SK-N-SH (cell line): ENCODE data around the gene VAMP1. TPM values are rescaled to one million over a fixed set of nuclear protein-coding genes. Genes with fewer than 3 reads are reported as not detected.
A peak's percentile ranks its signal among the peaks of the same experiment; 100 is the strongest.

Source experiments
- CTCF ChIA-PET: fragments of 300-600, 350-600 bp; formaldehyde crosslinking; extraction: SDS; loops from one replicate; lab custom pipeline; 2021; lab: Yijun Ruan, JAX
- POLR2A ChIA-PET: fragments of 350-600 bp; sonication (Branson Sonifier 250); formaldehyde crosslinking; extraction: SDS; loops from one replicate; lab custom pipeline; 2020; ENCODE audit warnings: antibody characterized with exemption, inconsistent platforms; lab: Yijun Ruan, JAX
- DNase-seq: peaks from one replicate; pipeline ENCODE4 v3.0.0; 2012
- H2AFZ ChIP-seq: fragments of 200-600 bp; sonication (generic); 2 replicates; pipeline ENCODE4 v1.8.1; 2016; ENCODE audit warnings: antibody characterized with exemption, mild to moderate bottlenecking, low read depth
- H3F3A ChIP-seq: fragments of 200-600 bp; sonication (generic); replicated peaks from 2 replicates; pipeline ENCODE3; 2016; ENCODE audit warnings: antibody characterized with exemption, mild to moderate bottlenecking; ENCODE audit not compliant: insufficient read depth
- H3K27ac ChIP-seq, 2 experiments: fragments of 200-500 bp in 1 of 2; fragments of 200-600 bp in 1 of 2; sonication (Bioruptor generic) in 1 of 2; sonication (generic), shearing (Covaris generic) in 1 of 2; 2 replicates each; pipeline versions ENCODE4 v1.5.1 to v1.6.1; 2014 to 2016; ENCODE audit warnings: low read depth in 2 of 2, inconsistent platforms in 1 of 2, low read length in 1 of 2, mild to moderate bottlenecking in 1 of 2, mixed read lengths in 1 of 2
- H3K27me3 ChIP-seq: fragments of 200-600 bp; sonication (generic), shearing (Covaris generic); 2 replicates; pipeline ENCODE4 v1.6.1; 2016; ENCODE audit warnings: mixed run types; ENCODE audit not compliant: insufficient read depth
- H3K36me3 ChIP-seq, 2 experiments: fragments of 200-500 bp in 1 of 2; fragments of 200-600 bp in 1 of 2; sonication (Bioruptor generic) in 1 of 2; sonication (generic) in 1 of 2; replicated peaks in 1 of 2; 2 replicates each; pipeline versions ENCODE3 to v1.5.1; 2014 to 2016; ENCODE audit warnings: low read length in 1 of 2, mild to moderate bottlenecking in 1 of 2; ENCODE audit not compliant: insufficient read depth in 2 of 2, control insufficient read depth in 1 of 2
- H3K4me1 ChIP-seq, 2 experiments: fragments of 200-500 bp in 1 of 2; fragments of 200-600 bp in 1 of 2; sonication (Bioruptor generic) in 1 of 2; sonication (generic), shearing (Covaris generic) in 1 of 2; 2 replicates each; pipeline versions ENCODE4 v1.5.1 to v1.6.1; 2014 to 2016; ENCODE audit warnings: low read depth in 1 of 2, low read length in 1 of 2, mixed run types in 1 of 2; ENCODE audit not compliant: insufficient read depth in 2 of 2, control insufficient read depth in 1 of 2
- H3K4me2 ChIP-seq: fragments of 200-600 bp; sonication (generic), shearing (Covaris generic); 2 replicates; pipeline ENCODE4 v1.6.1; 2017; ENCODE audit warnings: mixed run types
- H3K4me3 ChIP-seq, 2 experiments: fragments of 200-500 bp in 1 of 2; fragments of 200-600 bp in 1 of 2; sonication (Bioruptor generic) in 1 of 2; sonication (generic), shearing (Covaris generic) in 1 of 2; 2 replicates each; pipeline versions ENCODE4 v1.5.1 to v1.8.1; 2014 to 2016; ENCODE audit warnings: low read depth in 2 of 2, inconsistent platforms in 1 of 2, low read length in 1 of 2, mild to moderate bottlenecking in 1 of 2, mixed read lengths in 1 of 2, moderate library complexity in 1 of 2
- H3K79me2 ChIP-seq: fragments of 200-600 bp; sonication (generic); 2 replicates; pipeline ENCODE4 v1.8.1; 2017; ENCODE audit warnings: mild to moderate bottlenecking; ENCODE audit not compliant: insufficient read depth
- H3K9ac ChIP-seq: fragments of 200-600 bp; sonication (generic); 2 replicates; pipeline ENCODE4 v1.6.1; 2017; ENCODE audit warnings: mixed run types
- H3K9me2 ChIP-seq: fragments of 200-600 bp; sonication (generic); 2 replicates; pipeline ENCODE4 v1.6.1; 2017; ENCODE audit warnings: mixed run types
- H3K9me3 ChIP-seq: fragments of 200-600 bp; sonication (generic); 2 replicates; pipeline ENCODE4 v1.6.1; 2017; ENCODE audit warnings: mixed run types, mild to moderate bottlenecking, moderate library complexity
- H4K20me1 ChIP-seq: fragments of 200-600 bp; sonication (generic); 2 replicates; pipeline ENCODE4 v1.6.1; 2017; ENCODE audit warnings: mild to moderate bottlenecking, mixed run types; ENCODE audit not compliant: insufficient read depth
- ELF1 ChIP-seq: IDR thresholded peaks from 2 replicates; pipeline ENCODE4 v1.4.0; 2012
- EP300 ChIP-seq, 2 experiments: IDR thresholded peaks; 2 replicates each; pipeline versions ENCODE4 v1.4.0 to v1.6.1; 2012; ENCODE audit warnings: borderline replicate concordance in 1 of 2, low read depth in 1 of 2, low read length in 1 of 2
- FOSL2 ChIP-seq: IDR thresholded peaks from 2 replicates; pipeline ENCODE4 v1.4.0; 2012; ENCODE audit warnings: low read depth, mild to moderate bottlenecking, moderate library complexity, borderline replicate concordance
- FOXJ3 ChIP-seq: sonication (generic); formaldehyde crosslinking; IDR thresholded peaks from 2 replicates; pipeline ENCODE4 v1.5.1; 2020; ENCODE audit warnings: mild to moderate bottlenecking, missing genetic modification reagents
- FOXM1 ChIP-seq: IDR thresholded peaks from 2 replicates; pipeline ENCODE4 v1.4.0; 2012; ENCODE audit warnings: low read depth, mild to moderate bottlenecking
- GATA2 ChIP-seq: sonication (generic); formaldehyde crosslinking; IDR thresholded peaks from 2 replicates; pipeline ENCODE4 v1.5.0; 2020; ENCODE audit warnings: mild to moderate bottlenecking, missing genetic modification reagents
- MEF2A ChIP-seq: IDR thresholded peaks from 2 replicates; pipeline ENCODE4 v1.4.0; 2012; ENCODE audit warnings: low read depth, borderline replicate concordance
- NFIC ChIP-seq: IDR thresholded peaks from 2 replicates; pipeline ENCODE4 v1.4.0; 2012; ENCODE audit warnings: borderline replicate concordance
- NRF1 ChIP-seq: IDR thresholded peaks from 2 replicates; pipeline ENCODE4 v1.6.1; 2012; ENCODE audit warnings: low read depth, mild to moderate bottlenecking, low read length
- RCOR1 ChIP-seq: fragments of 150-350 bp; IDR thresholded peaks from 2 replicates; pipeline ENCODE4 v1.6.1; 2017; ENCODE audit warnings: antibody characterized with exemption, low read length
- RFX5 ChIP-seq: IDR thresholded peaks from 2 replicates; pipeline ENCODE4 v1.6.1; 2012; ENCODE audit warnings: mild to moderate bottlenecking, improper control_type of control experiment, low read length
- RXRA ChIP-seq: IDR thresholded peaks from 2 replicates; pipeline ENCODE4 v1.4.0; 2012; ENCODE audit warnings: low read depth, mild to moderate bottlenecking, borderline replicate concordance
- SMC3 ChIP-seq: IDR thresholded peaks from 2 replicates; pipeline ENCODE4 v1.6.1; 2012; ENCODE audit warnings: low read depth, low read length, improper control_type of control experiment
- TAF1 ChIP-seq: IDR thresholded peaks from 2 replicates; pipeline ENCODE4 v1.6.1; 2012; ENCODE audit warnings: low read depth, mild to moderate bottlenecking, low read length, moderate library complexity, borderline replicate concordance
- YY1 ChIP-seq: IDR thresholded peaks from 2 replicates; pipeline ENCODE4 v1.4.0; 2012; ENCODE audit warnings: low read depth, mild to moderate bottlenecking
- WGBS: methylation state at CpG from one replicate; pipeline ENCODE4 v1.1.6; 2017; ENCODE audit warnings: low lambda C conversion rate; 5-methylcytosine and 5-hydroxymethylcytosine counted together
- polyA plus RNA-seq, 3 experiments: library from polyadenylated mRNA; depleted of rRNA; stranded (reverse); fragments of >200 nt; gene quantifications; 2 replicates each; pipeline ENCODE4 v1.2.3, GENCODE V29; 2012
- TF ChIP-seq, protein P1 (sequence below): fragments of 150-350 bp; IDR thresholded peaks from 2 replicates; pipeline ENCODE4 v1.6.1; 2016; ENCODE audit warnings: mild to moderate bottlenecking, low read depth, low read length
- TF ChIP-seq, protein P2 (sequence below): IDR thresholded peaks from 2 replicates; pipeline ENCODE4 v1.4.0; 2012; ENCODE audit warnings: low read depth, borderline replicate concordance
- TF ChIP-seq, protein P3 (sequence below): IDR thresholded peaks from 2 replicates; pipeline ENCODE4; 2012
- TF ChIP-seq, protein P4 (sequence below): IDR thresholded peaks from 2 replicates; pipeline ENCODE4 v1.4.0; 2012; ENCODE audit warnings: low read depth, borderline replicate concordance
- TF ChIP-seq, protein P5 (sequence below): IDR thresholded peaks from 2 replicates; pipeline ENCODE4 v1.6.1; 2012; ENCODE audit warnings: mild to moderate bottlenecking, low read depth, low read length, moderate library complexity

VAMP1 gene
- polyA plus RNA-seq, 1 of the 3 experiments (the other 2 are of a cell fraction), result 36.8 TPM

DNA sequence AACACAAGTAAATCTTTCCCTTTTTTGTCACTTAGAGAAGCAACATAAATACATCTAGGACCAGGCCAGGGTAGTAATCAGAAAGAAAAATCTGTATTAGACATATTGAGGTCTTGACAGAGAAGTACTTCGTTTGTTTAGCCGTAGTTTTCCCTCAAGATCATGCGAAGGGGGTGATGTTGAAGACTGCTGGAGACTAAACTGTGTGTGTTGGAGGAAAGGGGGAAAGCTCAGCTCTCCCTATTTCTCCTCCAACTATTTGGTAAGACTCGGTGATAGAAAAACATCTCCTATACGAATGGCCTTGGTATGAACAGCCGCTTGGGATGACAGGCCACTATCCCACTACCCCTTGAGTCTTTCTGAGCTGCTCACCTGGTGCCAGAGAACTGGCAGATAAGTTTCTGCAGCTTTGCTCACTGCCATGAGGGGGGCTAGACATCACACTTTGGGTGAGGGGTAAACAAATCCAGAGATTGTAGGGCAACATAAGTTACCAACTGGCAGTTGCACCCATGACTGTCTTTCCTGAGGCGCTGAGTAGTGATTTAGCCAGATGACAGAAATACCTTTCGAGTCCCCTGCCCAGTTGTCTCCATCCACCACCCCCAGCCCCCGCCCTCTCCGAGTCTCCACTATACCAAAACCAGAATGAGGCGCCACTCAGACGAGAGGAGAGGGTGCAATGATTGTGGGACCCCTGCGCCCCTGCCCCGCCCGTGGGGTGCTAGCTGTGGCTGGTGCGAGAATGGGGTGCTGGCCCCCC lies 685 bp downstream of the VAMP1 start:
- peaks cover 37% of the 10 kb centered on the region for H3K79me2 ChIP-seq
- peaks cover 10 to 15% of the 10 kb centered on the region in 2 experiments for H3K36me3 ChIP-seq
- ChIA-PET POLR2A (interaction anchor here (0.7 to 2.9 kb wide), 15 partner anchors 15 to 143 kb away, joined by 3 to 23 read pairs (median 7); partner anchors contain the start of genes GAPDH, MRPL51 and TAPBPL), CTCF (interaction anchor here (0.8 to 4.1 kb wide), 10 partner anchors 10 to 144 kb away, joined by 3 to 16 read pairs (median 6); partner anchors contain the start of gene MRPL51)
- peak overlapping the region; percentile 87 for H3K9ac ChIP-seq
- no peaks in the 10 kb centered on the region for H3K9me2 ChIP-seq
- no peak for DNase-seq
- H3K27ac ChIP-seq, result peak overlapping the region; percentile 91 to 98; a peak in 3 of 4 replicates
- peaks cover 11% of the 10 kb centered on the region for H3F3A ChIP-seq
- peak overlapping the region; percentile 92 for H2AFZ ChIP-seq
- H3K27me3 ChIP-seq, result no peaks in the 10 kb centered on the region
- peak overlapping the region; percentile 77 to 92 for H3K4me3 ChIP-seq
- peaks cover 0 to 13% of the 10 kb centered on the region in 2 experiments; a peak in 2 of 4 replicates for H3K4me1 ChIP-seq
- H4K20me1 ChIP-seq, result no peaks in the 10 kb centered on the region
- H3K4me2 ChIP-seq, result peak overlapping the region; percentile 98
- H3K9me3 ChIP-seq, result no peaks in the 10 kb centered on the region
- 30% methylated on average over 13 of the region's 16 CpGs for WGBS
- TF ChIP-seq, protein P1, sequence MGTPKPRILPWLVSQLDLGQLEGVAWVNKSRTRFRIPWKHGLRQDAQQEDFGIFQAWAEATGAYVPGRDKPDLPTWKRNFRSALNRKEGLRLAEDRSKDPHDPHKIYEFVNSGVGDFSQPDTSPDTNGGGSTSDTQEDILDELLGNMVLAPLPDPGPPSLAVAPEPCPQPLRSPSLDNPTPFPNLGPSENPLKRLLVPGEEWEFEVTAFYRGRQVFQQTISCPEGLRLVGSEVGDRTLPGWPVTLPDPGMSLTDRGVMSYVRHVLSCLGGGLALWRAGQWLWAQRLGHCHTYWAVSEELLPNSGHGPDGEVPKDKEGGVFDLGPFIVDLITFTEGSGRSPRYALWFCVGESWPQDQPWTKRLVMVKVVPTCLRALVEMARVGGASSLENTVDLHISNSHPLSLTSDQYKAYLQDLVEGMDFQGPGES, result no peak
- TF ChIP-seq RFX5 (no peak), GATA2 (no peak), ELF1 (no peak), TAF1 (no peak), NRF1 (no peak), RCOR1 (no peak), FOXM1 (no peak), FOSL2 (no peak), RXRA (no peak), YY1 (no peak), EP300 (IDR thresholded peaks at IDR 0.05; ENCODE audit: borderline replicate concordance in 1 of 2, low read depth in 1 of 2, low read length in 1 of 2) (no peak), MEF2A (no peak), FOXJ3 (CRISPR knock-in tag) (no peak), NFIC (no peak), SMC3 (no peak)
- TF ChIP-seq, protein P2, sequence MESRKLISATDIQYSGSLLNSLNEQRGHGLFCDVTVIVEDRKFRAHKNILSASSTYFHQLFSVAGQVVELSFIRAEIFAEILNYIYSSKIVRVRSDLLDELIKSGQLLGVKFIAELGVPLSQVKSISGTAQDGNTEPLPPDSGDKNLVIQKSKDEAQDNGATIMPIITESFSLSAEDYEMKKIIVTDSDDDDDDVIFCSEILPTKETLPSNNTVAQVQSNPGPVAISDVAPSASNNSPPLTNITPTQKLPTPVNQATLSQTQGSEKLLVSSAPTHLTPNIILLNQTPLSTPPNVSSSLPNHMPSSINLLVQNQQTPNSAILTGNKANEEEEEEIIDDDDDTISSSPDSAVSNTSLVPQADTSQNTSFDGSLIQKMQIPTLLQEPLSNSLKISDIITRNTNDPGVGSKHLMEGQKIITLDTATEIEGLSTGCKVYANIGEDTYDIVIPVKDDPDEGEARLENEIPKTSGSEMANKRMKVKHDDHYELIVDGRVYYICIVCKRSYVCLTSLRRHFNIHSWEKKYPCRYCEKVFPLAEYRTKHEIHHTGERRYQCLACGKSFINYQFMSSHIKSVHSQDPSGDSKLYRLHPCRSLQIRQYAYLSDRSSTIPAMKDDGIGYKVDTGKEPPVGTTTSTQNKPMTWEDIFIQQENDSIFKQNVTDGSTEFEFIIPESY, result no peak
- TF ChIP-seq, protein P3, sequence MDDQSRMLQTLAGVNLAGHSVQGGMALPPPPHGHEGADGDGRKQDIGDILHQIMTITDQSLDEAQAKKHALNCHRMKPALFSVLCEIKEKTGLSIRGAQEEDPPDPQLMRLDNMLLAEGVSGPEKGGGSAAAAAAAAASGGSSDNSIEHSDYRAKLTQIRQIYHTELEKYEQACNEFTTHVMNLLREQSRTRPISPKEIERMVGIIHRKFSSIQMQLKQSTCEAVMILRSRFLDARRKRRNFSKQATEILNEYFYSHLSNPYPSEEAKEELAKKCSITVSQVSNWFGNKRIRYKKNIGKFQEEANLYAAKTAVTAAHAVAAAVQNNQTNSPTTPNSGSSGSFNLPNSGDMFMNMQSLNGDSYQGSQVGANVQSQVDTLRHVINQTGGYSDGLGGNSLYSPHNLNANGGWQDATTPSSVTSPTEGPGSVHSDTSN, result no peak
- TF ChIP-seq, protein P4, sequence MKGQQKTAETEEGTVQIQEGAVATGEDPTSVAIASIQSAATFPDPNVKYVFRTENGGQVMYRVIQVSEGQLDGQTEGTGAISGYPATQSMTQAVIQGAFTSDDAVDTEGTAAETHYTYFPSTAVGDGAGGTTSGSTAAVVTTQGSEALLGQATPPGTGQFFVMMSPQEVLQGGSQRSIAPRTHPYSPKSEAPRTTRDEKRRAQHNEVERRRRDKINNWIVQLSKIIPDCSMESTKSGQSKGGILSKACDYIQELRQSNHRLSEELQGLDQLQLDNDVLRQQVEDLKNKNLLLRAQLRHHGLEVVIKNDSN, result no peak
- TF ChIP-seq, protein P5, sequence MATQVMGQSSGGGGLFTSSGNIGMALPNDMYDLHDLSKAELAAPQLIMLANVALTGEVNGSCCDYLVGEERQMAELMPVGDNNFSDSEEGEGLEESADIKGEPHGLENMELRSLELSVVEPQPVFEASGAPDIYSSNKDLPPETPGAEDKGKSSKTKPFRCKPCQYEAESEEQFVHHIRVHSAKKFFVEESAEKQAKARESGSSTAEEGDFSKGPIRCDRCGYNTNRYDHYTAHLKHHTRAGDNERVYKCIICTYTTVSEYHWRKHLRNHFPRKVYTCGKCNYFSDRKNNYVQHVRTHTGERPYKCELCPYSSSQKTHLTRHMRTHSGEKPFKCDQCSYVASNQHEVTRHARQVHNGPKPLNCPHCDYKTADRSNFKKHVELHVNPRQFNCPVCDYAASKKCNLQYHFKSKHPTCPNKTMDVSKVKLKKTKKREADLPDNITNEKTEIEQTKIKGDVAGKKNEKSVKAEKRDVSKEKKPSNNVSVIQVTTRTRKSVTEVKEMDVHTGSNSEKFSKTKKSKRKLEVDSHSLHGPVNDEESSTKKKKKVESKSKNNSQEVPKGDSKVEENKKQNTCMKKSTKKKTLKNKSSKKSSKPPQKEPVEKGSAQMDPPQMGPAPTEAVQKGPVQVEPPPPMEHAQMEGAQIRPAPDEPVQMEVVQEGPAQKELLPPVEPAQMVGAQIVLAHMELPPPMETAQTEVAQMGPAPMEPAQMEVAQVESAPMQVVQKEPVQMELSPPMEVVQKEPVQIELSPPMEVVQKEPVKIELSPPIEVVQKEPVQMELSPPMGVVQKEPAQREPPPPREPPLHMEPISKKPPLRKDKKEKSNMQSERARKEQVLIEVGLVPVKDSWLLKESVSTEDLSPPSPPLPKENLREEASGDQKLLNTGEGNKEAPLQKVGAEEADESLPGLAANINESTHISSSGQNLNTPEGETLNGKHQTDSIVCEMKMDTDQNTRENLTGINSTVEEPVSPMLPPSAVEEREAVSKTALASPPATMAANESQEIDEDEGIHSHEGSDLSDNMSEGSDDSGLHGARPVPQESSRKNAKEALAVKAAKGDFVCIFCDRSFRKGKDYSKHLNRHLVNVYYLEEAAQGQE, result no peak
- TF ChIP-seq, all 33 proteins: peak for 0
